ENCODE measurements around the gene ETS1.

DNA sequence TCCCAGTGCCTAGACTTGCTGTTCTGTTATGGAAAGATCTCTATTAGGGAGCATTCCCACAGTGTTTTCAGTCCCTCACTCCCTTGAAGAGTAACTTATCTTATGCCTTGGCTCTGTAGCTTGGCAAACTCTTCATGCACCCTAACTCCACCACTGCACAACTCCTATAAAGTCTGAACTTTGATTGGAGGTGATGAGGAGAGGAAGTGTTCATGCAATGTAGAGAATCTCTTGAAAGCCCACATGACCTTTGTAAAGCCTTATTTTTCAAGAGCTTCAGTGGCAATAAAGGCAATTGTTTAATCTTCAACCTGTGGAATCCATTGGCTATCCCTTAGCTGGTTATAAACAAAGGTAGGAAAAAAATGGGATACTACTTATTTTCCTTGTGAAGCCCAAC is 176.2 kb downstream of the ETS1 start:
- no peak for TF ChIP-seq FOXM1 (IDR thresholded peaks at IDR 0.05; ENCODE audit: borderline replicate concordance, low read depth)
- no peak for TF ChIP-seq YY1 (IDR thresholded peaks at IDR 0.05; ENCODE audit: low read depth)

Measured in Ishikawa (cell line).